Measurements from ENCODE around the gene PTPRM. TPM values are rescaled to one million over a fixed set of nuclear protein-coding genes. Genes with fewer than 3 reads are reported as not detected.

PTPRM gene
- 100 to 1,000 TPM; 206 to 337 (median 255) TPM for total RNA-seq

- no peak for TF ChIP-seq CTCF (IDR thresholded peaks at IDR 0.05; ENCODE audit: low read depth)
Measured at GRCh38 chr18:7566567-7567473, at the start of gene PTPRM. Gene PTPRM, plus strand, starts transcription at chr18:7567316. Its CDS starts 503 bp downstream, at chr18:7567819.

DNA sequence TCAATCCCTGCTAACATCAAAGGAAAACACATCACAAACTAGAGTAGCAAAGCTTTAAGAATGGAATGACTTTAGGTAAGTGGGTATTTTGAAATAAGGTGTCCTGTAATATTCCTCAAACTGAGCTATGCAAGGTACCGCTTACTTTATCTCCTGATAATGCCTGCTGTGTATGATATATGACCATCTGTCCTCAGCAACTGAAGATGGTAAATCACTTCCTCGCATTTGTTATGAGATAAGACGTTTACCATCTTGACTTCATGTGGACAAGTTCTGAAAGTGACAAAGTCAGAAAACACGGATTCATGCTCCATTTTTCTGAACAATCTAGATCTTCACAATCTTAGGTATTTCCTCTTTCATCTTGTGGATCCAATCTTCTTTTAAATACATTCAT lies 49.3 kb upstream of the PTPRM start:
- no peak for TF ChIP-seq CTCF (IDR thresholded peaks at IDR 0.05; ENCODE audit: low read depth)

DNA sequence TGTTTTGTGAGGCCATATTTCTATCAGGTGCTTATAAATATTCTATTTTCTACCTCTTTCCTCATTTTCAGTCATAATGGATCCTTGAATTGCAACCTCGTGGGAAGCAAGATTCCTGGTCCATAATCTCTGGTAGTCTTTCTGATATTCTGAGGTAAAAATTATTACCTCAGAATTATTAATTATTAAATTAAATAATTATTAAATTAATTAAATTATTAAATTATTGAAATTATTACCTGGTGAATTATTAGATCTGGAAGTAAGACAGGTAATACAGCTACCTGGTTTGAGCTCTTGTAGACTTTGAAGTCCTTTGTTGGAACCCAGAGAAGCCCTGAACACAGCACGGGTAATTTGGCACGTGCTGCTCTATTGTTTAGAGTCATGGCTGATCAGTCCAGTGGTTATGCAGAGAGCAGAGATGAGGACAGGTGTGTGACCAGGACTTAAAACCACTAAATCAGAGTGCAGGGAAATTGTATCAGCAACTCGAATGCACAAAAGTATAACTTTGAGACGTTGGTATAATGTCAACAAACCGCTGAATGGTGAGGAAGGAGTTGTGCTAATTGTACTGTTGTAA lies 46.8 kb upstream of the PTPRM start:
- TF ChIP-seq CTCF (IDR thresholded peaks at IDR 0.05; ENCODE audit: low read depth) = no peak

- no peak for TF ChIP-seq CTCF (IDR thresholded peaks at IDR 0.05; ENCODE audit: low read depth)
Measured at GRCh38 chr18:7521226-7521856, 45.8 kb upstream of the PTPRM start.

- TF ChIP-seq CTCF (IDR thresholded peaks at IDR 0.05; ENCODE audit: low read depth) = no peak
Measured at GRCh38 chr18:7523772-7524171, 43.3 kb upstream of the PTPRM start.

DNA sequence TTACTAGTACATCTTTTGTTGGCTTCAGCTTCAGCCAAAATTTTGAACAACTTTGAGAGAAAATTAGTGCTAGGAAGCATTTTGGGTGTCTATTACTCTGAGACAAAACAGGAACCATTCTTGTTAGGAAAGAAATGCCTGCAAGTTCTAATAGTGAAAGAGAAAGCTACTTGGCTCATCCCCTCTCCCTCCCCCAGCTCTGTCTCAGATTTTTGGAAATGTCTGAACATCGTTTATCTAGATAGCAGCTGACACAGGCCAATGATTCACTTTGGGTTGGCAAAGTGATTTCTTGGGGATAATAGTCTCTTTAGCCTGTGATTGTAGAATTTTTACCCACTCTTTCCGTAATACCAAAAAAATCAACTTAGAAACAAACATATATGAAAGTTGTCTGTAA lies 42.3 kb upstream of the PTPRM start:
- no peak for TF ChIP-seq CTCF (IDR thresholded peaks at IDR 0.05; ENCODE audit: low read depth)

GRCh38 chr18:7532942-7533341 lies 34.2 kb upstream of the PTPRM start:
- no peak for TF ChIP-seq CTCF (IDR thresholded peaks at IDR 0.05; ENCODE audit: low read depth)

Measured in subcutaneous adipose tissue (tissue), 4 donors.